Fibroblast of pulmonary artery (primary cell): ENCODE data around the gene RPA3.

Experiments
- DNase-seq: peaks from one replicate; pipeline ENCODE4 v3.0.0-alpha.2; 2010; ENCODE audit warnings: low read depth
- H3K4me3 ChIP-seq: replicated peaks from 2 replicates; pipeline ENCODE4 v1.5.1; 2011; ENCODE audit warnings: low read depth, mild to moderate bottlenecking, control low read depth, low read length, moderate library complexity
- CTCF ChIP-seq: IDR thresholded peaks from 2 replicates; pipeline ENCODE4 v1.5.1; 2011; ENCODE audit warnings: mild to moderate bottlenecking, control low read depth, low read length, inconsistent platforms; ENCODE audit errors: missing control alignments

Gene RPA3

GRCh38 chr7:7651479-7651878 lies 66.9 kb downstream of the RPA3 start:
- H3K4me3 ChIP-seq, result no peak overlapping the region
- no peak for TF ChIP-seq CTCF
- no peak for DNase-seq

- H3K4me3 ChIP-seq, result no peak overlapping the region
- no peak for TF ChIP-seq CTCF
- DNase-seq, result no peak
Observed at GRCh38 chr7:7650682-7651206, 67.7 kb downstream of the RPA3 start.

GRCh38 chr7:7647495-7648036 lies 70.8 kb downstream of the RPA3 start:
- no peak overlapping the region for H3K4me3 ChIP-seq
- no peak for TF ChIP-seq CTCF
- no peak for DNase-seq

- H3K4me3 ChIP-seq, result no peak overlapping the region
- DNase-seq, result no peak
Observed at GRCh38 chr7:7642081-7642480, 76.3 kb downstream of the RPA3 start.

GRCh38 chr7:7641129-7641663 lies 77.2 kb downstream of the RPA3 start:
- peak; percentile 25 for DNase-seq
- peak overlapping the region; percentile 91 for H3K4me3 ChIP-seq
- no peak for TF ChIP-seq CTCF

More at GRCh38 chr7:7642081-7642480, 76.3 kb downstream of the RPA3 start:
- TF ChIP-seq CTCF, result no peak

- peak; percentile 99 for DNase-seq
Observed at GRCh38 chr7:7640221-7641128, 77.9 kb downstream of the RPA3 start, which contains the start of gene UMAD1. TSS of gene UMAD1 (plus strand) at chr7:7640752. CDS start at chr7:7673372, 32,620 bp downstream.

More at GRCh38 chr7:7640221-7641128, 77.9 kb downstream of the RPA3 start, which contains the start of gene UMAD1:
- no peak for TF ChIP-seq CTCF
- H3K4me3 ChIP-seq, result peak within 1 kb of the TSS; percentile 91
